ENCODE measurements around the gene HLA-DOB.

The HLA-DOB gene

GRCh38 chr6:32843979-32844838, 27.4 kb upstream of the HLA-DOB start, which contains the start of gene PSMB8:
Gene PSMB8, minus strand, starts transcription at chr6:32844047. Its CDS starts 51 bp downstream, at chr6:32843996.
- DNase-seq (ENCODE audit: low read depth in 2 of 2, low spot score in 1 of 2): peak; percentile 96 to 99

- no peak for DNase-seq (ENCODE audit: low read depth in 2 of 2, low spot score in 1 of 2)
Measured at GRCh38 chr6:32843331-32843978, 26.7 kb upstream of the HLA-DOB start.

- no peak for DNase-seq (ENCODE audit: low read depth in 2 of 2, low spot score in 1 of 2)
Measured at GRCh38 chr6:32842690-32843089, 25.9 kb upstream of the HLA-DOB start.

GRCh38 chr6:32842021-32842650, 25.3 kb upstream of the HLA-DOB start:
- no peak for DNase-seq (ENCODE audit: low read depth in 2 of 2, low spot score in 1 of 2)

- no peak for DNase-seq (ENCODE audit: low read depth in 2 of 2, low spot score in 1 of 2)
Measured at GRCh38 chr6:32840604-32841246, 23.9 kb upstream of the HLA-DOB start.

GRCh38 chr6:32839356-32839755, 22.6 kb upstream of the HLA-DOB start:
- no peak for DNase-seq (ENCODE audit: low read depth in 2 of 2, low spot score in 1 of 2)

- peak; percentile 96 to 97 for DNase-seq (ENCODE audit: low read depth in 2 of 2, low spot score in 1 of 2)
Measured at GRCh38 chr6:32838114-32838958, 21.5 kb upstream of the HLA-DOB start, which contains the start of gene TAP2. Gene TAP2, minus strand, starts transcription at chr6:32838739. Its CDS starts 506 bp downstream, at chr6:32838233.

GRCh38 chr6:32837651-32838113, 20.9 kb upstream of the HLA-DOB start:
- DNase-seq (ENCODE audit: low read depth in 2 of 2, low spot score in 1 of 2): no peak

GRCh38 chr6:32836873-32837272, 20.1 kb upstream of the HLA-DOB start:
- DNase-seq (ENCODE audit: low read depth in 2 of 2, low spot score in 1 of 2): no peak

GRCh38 chr6:32835167-32835893, 18.5 kb upstream of the HLA-DOB start:
- DNase-seq (ENCODE audit: low read depth in 2 of 2, low spot score in 1 of 2): no peak

GRCh38 chr6:32833664-32834063, 16.9 kb upstream of the HLA-DOB start:
- no peak for DNase-seq (ENCODE audit: low read depth in 2 of 2, low spot score in 1 of 2)

- no peak for DNase-seq (ENCODE audit: low read depth in 2 of 2, low spot score in 1 of 2)
Measured at GRCh38 chr6:32832535-32832934, 15.7 kb upstream of the HLA-DOB start.

- no peak for DNase-seq (ENCODE audit: low read depth in 2 of 2, low spot score in 1 of 2)
Measured at GRCh38 chr6:32830936-32831335, 14.1 kb upstream of the HLA-DOB start.

GRCh38 chr6:32830017-32830416, 13.2 kb upstream of the HLA-DOB start:
- DNase-seq (ENCODE audit: low read depth in 2 of 2, low spot score in 1 of 2): no peak

- DNase-seq (ENCODE audit: low read depth in 2 of 2, low spot score in 1 of 2): no peak
Measured at GRCh38 chr6:32829495-32829894, 12.7 kb upstream of the HLA-DOB start.

- no peak for DNase-seq (ENCODE audit: low read depth in 2 of 2, low spot score in 1 of 2)
Measured at GRCh38 chr6:32827025-32827424, 10.2 kb upstream of the HLA-DOB start.

GRCh38 chr6:32825966-32826365, 9.2 kb upstream of the HLA-DOB start:
- no peak for DNase-seq (ENCODE audit: low read depth in 2 of 2, low spot score in 1 of 2)

GRCh38 chr6:32819729-32820128, 2.9 kb upstream of the HLA-DOB start:
- DNase-seq (ENCODE audit: low read depth in 2 of 2, low spot score in 1 of 2): no peak

- no peak for DNase-seq (ENCODE audit: low read depth in 2 of 2, low spot score in 1 of 2)
Measured at GRCh38 chr6:32818867-32819266, 2.1 kb upstream of the HLA-DOB start.

- no peak for DNase-seq (ENCODE audit: low read depth in 2 of 2, low spot score in 1 of 2)
Measured at GRCh38 chr6:32815996-32816395, 806 bp downstream of the HLA-DOB start.

Data from stimulated activated CD8-positive, alpha-beta memory T cell treated with anti-CD3 and anti-CD28 coated beads, Interleukin-4, amount 100 ng/mL, for 1 hour (primary cell).